Memory B cell (primary cell): Measurements from ENCODE around the gene CFTR.

Experiments used
- ATAC-seq: fragments of 150-1000 bp; cut with Tn5 transposase; 2 replicates; pipeline ENCODE4 v1.10.0; 2021; ENCODE audit warnings: low read depth, mild to moderate bottlenecking, moderate library complexity
- DNase-seq, 2 donors: peaks; one replicate each; pipeline ENCODE4 v3.0.0; 2022; ENCODE audit warnings: low spot score in 2 of 2
- H3K27ac Mint-ChIP-seq: one replicate; pipeline ENCODE4 v1.8.0; 2022; ENCODE audit warnings: mild to moderate bottlenecking, moderate library complexity, mixed read lengths
- H3K27me3 Mint-ChIP-seq: one replicate; pipeline ENCODE4 v1.8.0; 2022; ENCODE audit warnings: mixed read lengths
- H3K36me3 Mint-ChIP-seq: one replicate; pipeline ENCODE4 v1.8.0; 2022; ENCODE audit warnings: mild to moderate bottlenecking, mixed read lengths
- H3K4me1 Mint-ChIP-seq: one replicate; pipeline ENCODE4 v1.8.0; 2022; ENCODE audit warnings: mixed read lengths
- H3K4me3 Mint-ChIP-seq: one replicate; pipeline ENCODE4 v1.8.0; 2022; ENCODE audit warnings: mild to moderate bottlenecking, moderate library complexity, mixed read lengths
- H3K9me3 Mint-ChIP-seq: one replicate; pipeline ENCODE4 v1.8.0; 2022; ENCODE audit warnings: mixed read lengths

Gene CFTR

GRCh38 chr7:117582219-117582704, 102.4 kb downstream of the CFTR start:
- no peaks in the 10 kb centered on the region for H3K4me1 Mint-ChIP-seq
- DNase-seq = no peak
- no peaks in the 10 kb centered on the region for H3K36me3 Mint-ChIP-seq
- H3K9me3 Mint-ChIP-seq = peaks cover 8% of the 10 kb centered on the region
- ATAC-seq = no peak
- no peak overlapping the region for H3K4me3 Mint-ChIP-seq
- H3K27me3 Mint-ChIP-seq = no peaks in the 10 kb centered on the region
- no peak overlapping the region for H3K27ac Mint-ChIP-seq

GRCh38 chr7:117587931-117588330, 108.1 kb downstream of the CFTR start:
- H3K4me1 Mint-ChIP-seq = no peaks in the 10 kb centered on the region

DNA sequence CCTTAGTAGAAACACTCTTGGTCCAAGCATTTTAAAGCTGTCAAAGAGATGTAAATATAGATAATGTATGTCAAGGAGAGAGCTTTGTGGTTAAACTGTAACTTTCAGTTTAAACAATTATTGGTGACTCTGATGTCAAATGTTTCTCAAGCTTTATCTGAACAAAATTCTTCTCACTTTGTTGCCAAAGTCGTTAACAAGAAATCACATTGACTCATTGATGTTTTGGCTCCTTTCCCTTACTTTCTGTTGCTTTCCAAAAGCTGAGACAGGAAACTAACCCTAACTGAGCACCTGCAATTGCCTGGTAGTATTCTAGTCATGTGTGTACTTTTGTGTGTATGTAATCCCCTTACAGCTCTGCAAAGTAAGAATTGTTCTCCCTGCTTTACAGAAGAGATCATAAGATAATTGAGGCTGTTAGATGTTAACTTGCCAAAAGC, 108.5 kb downstream of the CFTR start:
- Mint-ChIP-seq H3K36me3 (no peaks in the 10 kb centered on the region), H3K27ac (no peak overlapping the region)
- ATAC-seq = no peak

More at GRCh38 chr7:117587931-117588330, 108.1 kb downstream of the CFTR start:
- Mint-ChIP-seq H3K27ac (no peak overlapping the region), H3K27me3 (no peaks in the 10 kb centered on the region), H3K4me3 (no peak overlapping the region), H3K9me3 (peaks cover 8% of the 10 kb centered on the region), H3K36me3 (no peaks in the 10 kb centered on the region)
- ATAC-seq (no peak), DNase-seq (no peak)

GRCh38 chr7:117590191-117590590, 110.4 kb downstream of the CFTR start:
- no peak overlapping the region for H3K4me3 Mint-ChIP-seq
- H3K27ac Mint-ChIP-seq = no peak overlapping the region
- ATAC-seq (no peak), DNase-seq (no peak)
- H3K4me1 Mint-ChIP-seq = no peaks in the 10 kb centered on the region
- H3K27me3 Mint-ChIP-seq = no peaks in the 10 kb centered on the region
- peaks cover 3% of the 10 kb centered on the region for H3K9me3 Mint-ChIP-seq
- H3K36me3 Mint-ChIP-seq = no peaks in the 10 kb centered on the region

More for the DNA sequence above, 108.5 kb downstream of the CFTR start:
- H3K4me1 Mint-ChIP-seq = no peaks in the 10 kb centered on the region
- DNase-seq = no peak
- peaks cover 8% of the 10 kb centered on the region for H3K9me3 Mint-ChIP-seq
- no peak overlapping the region for H3K4me3 Mint-ChIP-seq
- no peaks in the 10 kb centered on the region for H3K27me3 Mint-ChIP-seq

DNA sequence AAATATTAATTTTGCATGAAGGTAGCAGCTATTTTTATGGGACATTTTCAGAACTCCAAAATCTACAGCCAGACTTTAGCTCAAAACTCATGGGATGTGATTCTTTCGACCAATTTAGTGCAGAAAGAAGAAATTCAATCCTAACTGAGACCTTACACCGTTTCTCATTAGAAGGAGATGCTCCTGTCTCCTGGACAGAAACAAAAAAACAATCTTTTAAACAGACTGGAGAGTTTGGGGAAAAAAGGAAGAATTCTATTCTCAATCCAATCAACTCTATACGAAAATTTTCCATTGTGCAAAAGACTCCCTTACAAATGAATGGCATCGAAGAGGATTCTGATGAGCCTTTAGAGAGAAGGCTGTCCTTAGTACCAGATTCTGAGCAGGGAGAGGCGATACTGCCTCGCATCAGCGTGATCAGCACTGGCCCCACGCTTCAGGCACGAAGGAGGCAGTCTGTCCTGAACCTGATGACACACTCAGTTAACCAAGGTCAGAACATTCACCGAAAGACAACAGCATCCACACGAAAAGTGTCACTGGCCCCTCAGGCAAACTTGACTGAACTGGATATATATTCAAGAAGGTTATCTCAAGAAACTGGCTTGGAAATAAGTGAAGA, 112.3 kb downstream of the CFTR start:
- H3K27me3 Mint-ChIP-seq = no peaks in the 10 kb centered on the region
- no peak for ATAC-seq
- no peaks in the 10 kb centered on the region for H3K4me1 Mint-ChIP-seq
- H3K9me3 Mint-ChIP-seq = no peaks in the 10 kb centered on the region
- H3K4me3 Mint-ChIP-seq = no peak overlapping the region
- no peak for DNase-seq
- no peak overlapping the region for H3K27ac Mint-ChIP-seq
- no peaks in the 10 kb centered on the region for H3K36me3 Mint-ChIP-seq

GRCh38 chr7:117596134-117596533, 116.3 kb downstream of the CFTR start:
- Mint-ChIP-seq H3K4me3 (no peak overlapping the region), H3K36me3 (no peaks in the 10 kb centered on the region), H3K9me3 (no peaks in the 10 kb centered on the region), H3K27ac (no peak overlapping the region), H3K4me1 (no peaks in the 10 kb centered on the region), H3K27me3 (no peaks in the 10 kb centered on the region)
- ATAC-seq = no peak
- no peak for DNase-seq

- no peak overlapping the region for H3K4me3 Mint-ChIP-seq
- no peak for DNase-seq
- H3K27me3 Mint-ChIP-seq = no peaks in the 10 kb centered on the region
- no peak for ATAC-seq
- no peaks in the 10 kb centered on the region for H3K36me3 Mint-ChIP-seq
- H3K4me1 Mint-ChIP-seq = no peaks in the 10 kb centered on the region
- H3K9me3 Mint-ChIP-seq = no peaks in the 10 kb centered on the region
- H3K27ac Mint-ChIP-seq = no peak overlapping the region
Measured at GRCh38 chr7:117597755-117598154, 117.9 kb downstream of the CFTR start.

GRCh38 chr7:117600911-117601310, 121.1 kb downstream of the CFTR start:
- no peaks in the 10 kb centered on the region for H3K27me3 Mint-ChIP-seq
- no peak for ATAC-seq
- no peak overlapping the region for H3K27ac Mint-ChIP-seq
- no peak overlapping the region for H3K4me3 Mint-ChIP-seq
- H3K36me3 Mint-ChIP-seq = no peaks in the 10 kb centered on the region
- peaks cover 1% of the 10 kb centered on the region for H3K9me3 Mint-ChIP-seq
- no peaks in the 10 kb centered on the region for H3K4me1 Mint-ChIP-seq
- no peak for DNase-seq

- no peaks in the 10 kb centered on the region for H3K27me3 Mint-ChIP-seq
- H3K9me3 Mint-ChIP-seq = peaks cover 1% of the 10 kb centered on the region
- H3K4me3 Mint-ChIP-seq = no peak overlapping the region
- no peak for ATAC-seq
- no peak for DNase-seq
- no peak overlapping the region for H3K27ac Mint-ChIP-seq
- no peaks in the 10 kb centered on the region for H3K36me3 Mint-ChIP-seq
- H3K4me1 Mint-ChIP-seq = no peaks in the 10 kb centered on the region
Measured at GRCh38 chr7:117603627-117604026, 123.8 kb downstream of the CFTR start.

DNA sequence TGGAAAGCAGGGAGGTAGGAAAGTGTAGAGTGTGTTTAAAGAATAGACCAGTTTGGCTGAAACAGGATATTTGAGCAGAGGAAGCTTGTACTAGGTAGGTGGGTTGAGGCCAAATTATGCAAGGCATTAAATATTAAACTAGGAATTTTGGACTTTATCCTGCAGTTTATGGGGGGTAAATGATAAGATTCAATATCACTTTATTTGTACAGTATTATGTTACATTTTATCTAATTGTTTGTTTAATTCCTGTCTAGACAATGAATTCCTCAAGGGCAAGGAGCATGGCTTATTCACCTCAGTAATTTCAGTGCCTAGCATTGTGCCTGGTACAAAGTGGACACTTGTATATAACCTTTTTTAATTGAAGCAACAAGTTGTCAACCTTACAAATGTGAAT, 125.9 kb downstream of the CFTR start:
- no peak overlapping the region for H3K27ac Mint-ChIP-seq
- no peaks in the 10 kb centered on the region for H3K36me3 Mint-ChIP-seq
- no peak overlapping the region for H3K4me3 Mint-ChIP-seq
- no peaks in the 10 kb centered on the region for H3K27me3 Mint-ChIP-seq
- ATAC-seq (no peak), DNase-seq (no peak)
- peaks cover 1% of the 10 kb centered on the region for H3K9me3 Mint-ChIP-seq
- H3K4me1 Mint-ChIP-seq = no peaks in the 10 kb centered on the region

- H3K4me3 Mint-ChIP-seq = no peak overlapping the region
- ATAC-seq (no peak), DNase-seq (no peak)
- no peaks in the 10 kb centered on the region for H3K36me3 Mint-ChIP-seq
- H3K4me1 Mint-ChIP-seq = no peaks in the 10 kb centered on the region
- H3K9me3 Mint-ChIP-seq = peaks cover 1% of the 10 kb centered on the region
- no peak overlapping the region for H3K27ac Mint-ChIP-seq
- H3K27me3 Mint-ChIP-seq = no peaks in the 10 kb centered on the region
Measured at GRCh38 chr7:117606132-117606531, 126.3 kb downstream of the CFTR start.

DNA sequence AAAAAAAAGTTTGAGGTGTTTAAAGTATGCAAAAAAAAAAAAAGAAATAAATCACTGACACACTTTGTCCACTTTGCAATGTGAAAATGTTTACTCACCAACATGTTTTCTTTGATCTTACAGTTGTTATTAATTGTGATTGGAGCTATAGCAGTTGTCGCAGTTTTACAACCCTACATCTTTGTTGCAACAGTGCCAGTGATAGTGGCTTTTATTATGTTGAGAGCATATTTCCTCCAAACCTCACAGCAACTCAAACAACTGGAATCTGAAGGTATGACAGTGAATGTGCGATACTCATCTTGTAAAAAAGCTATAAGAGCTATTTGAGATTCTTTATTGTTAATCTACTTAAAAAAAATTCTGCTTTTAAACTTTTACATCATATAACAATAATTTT, 130.6 kb downstream of the CFTR start:
- Mint-ChIP-seq H3K4me3 (no peak overlapping the region), H3K9me3 (peaks cover under 1% of the 10 kb centered on the region), H3K36me3 (no peaks in the 10 kb centered on the region), H3K4me1 (no peaks in the 10 kb centered on the region), H3K27ac (no peak overlapping the region), H3K27me3 (no peaks in the 10 kb centered on the region)
- DNase-seq = no peak
- ATAC-seq = no peak

- Mint-ChIP-seq H3K9me3 (no peaks in the 10 kb centered on the region), H3K27me3 (no peaks in the 10 kb centered on the region), H3K27ac (no peak overlapping the region), H3K36me3 (no peaks in the 10 kb centered on the region), H3K4me1 (no peaks in the 10 kb centered on the region), H3K4me3 (no peak overlapping the region)
- ATAC-seq (no peak), DNase-seq (no peak)
Measured at GRCh38 chr7:117612637-117613036, 132.8 kb downstream of the CFTR start.

GRCh38 chr7:117616694-117617093, 136.9 kb downstream of the CFTR start:
- no peaks in the 10 kb centered on the region for H3K27me3 Mint-ChIP-seq
- no peak overlapping the region for H3K27ac Mint-ChIP-seq
- DNase-seq (no peak), ATAC-seq (no peak)
- no peaks in the 10 kb centered on the region for H3K4me1 Mint-ChIP-seq
- H3K9me3 Mint-ChIP-seq = no peaks in the 10 kb centered on the region
- H3K36me3 Mint-ChIP-seq = no peaks in the 10 kb centered on the region
- no peak overlapping the region for H3K4me3 Mint-ChIP-seq

DNA sequence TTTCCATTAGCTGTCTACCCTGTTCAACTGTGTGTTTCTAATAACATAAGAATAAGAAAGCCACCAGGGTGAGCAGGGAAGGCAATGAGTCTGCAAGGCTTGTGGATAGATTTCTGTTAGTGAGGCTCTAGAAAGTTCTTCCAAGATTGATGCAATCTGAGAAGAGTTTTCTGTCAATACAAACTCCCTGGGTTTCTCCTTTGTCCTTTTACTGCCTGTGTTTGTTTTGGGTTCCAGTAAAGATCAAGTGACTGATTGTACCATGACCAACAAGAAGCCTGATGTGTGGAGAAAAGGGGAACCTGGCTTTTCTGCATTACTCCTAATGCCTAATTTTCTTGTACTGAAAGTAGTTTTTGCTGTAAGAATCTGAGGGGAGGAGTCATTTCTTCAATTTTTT, 139.9 kb downstream of the CFTR start:
- DNase-seq = no peak
- Mint-ChIP-seq H3K27me3 (no peaks in the 10 kb centered on the region), H3K4me3 (no peak overlapping the region), H3K36me3 (no peaks in the 10 kb centered on the region), H3K9me3 (no peaks in the 10 kb centered on the region), H3K4me1 (no peaks in the 10 kb centered on the region), H3K27ac (no peak overlapping the region)
- no peak for ATAC-seq
